ENCODE measurements around the gene ZSCAN23.
"Not testable (repeated sequence)": the region's sequence is repeated elsewhere in the genome, so short reads cannot be mapped to it uniquely, and the experiment has no call there.

The ZSCAN23 gene

GRCh38 chr6:28474441-28475219, 31.3 kb upstream of the ZSCAN23 start:
- H3K36me3 ChIP-seq (ENCODE audit: control insufficient read depth, insufficient read depth, low read length): no peaks in the 10 kb centered on the region
- peaks cover 5% of the 10 kb centered on the region; the same call in 1 of the 2 replicates for H3K27me3 ChIP-seq (ENCODE audit: control insufficient read depth, insufficient read depth, low read length)
- peak overlapping the region; percentile 69 for H3K4me3 ChIP-seq (ENCODE audit: low read depth, low read length)
- H3K9me3 ChIP-seq (ENCODE audit: control insufficient read depth, insufficient read depth, low read depth, low read length): peaks cover 3% of the 10 kb centered on the region; the same call in 1 of the 2 replicates
- no peaks in the 10 kb centered on the region for H3K4me1 ChIP-seq (ENCODE audit: control insufficient read depth, insufficient read depth, low read length)
- no peak overlapping the region for H3K27ac ChIP-seq (ENCODE audit: low read depth, low read length)
- peak overlapping the region; percentile 16 for H3K9ac ChIP-seq (ENCODE audit: low read length)

DNA sequence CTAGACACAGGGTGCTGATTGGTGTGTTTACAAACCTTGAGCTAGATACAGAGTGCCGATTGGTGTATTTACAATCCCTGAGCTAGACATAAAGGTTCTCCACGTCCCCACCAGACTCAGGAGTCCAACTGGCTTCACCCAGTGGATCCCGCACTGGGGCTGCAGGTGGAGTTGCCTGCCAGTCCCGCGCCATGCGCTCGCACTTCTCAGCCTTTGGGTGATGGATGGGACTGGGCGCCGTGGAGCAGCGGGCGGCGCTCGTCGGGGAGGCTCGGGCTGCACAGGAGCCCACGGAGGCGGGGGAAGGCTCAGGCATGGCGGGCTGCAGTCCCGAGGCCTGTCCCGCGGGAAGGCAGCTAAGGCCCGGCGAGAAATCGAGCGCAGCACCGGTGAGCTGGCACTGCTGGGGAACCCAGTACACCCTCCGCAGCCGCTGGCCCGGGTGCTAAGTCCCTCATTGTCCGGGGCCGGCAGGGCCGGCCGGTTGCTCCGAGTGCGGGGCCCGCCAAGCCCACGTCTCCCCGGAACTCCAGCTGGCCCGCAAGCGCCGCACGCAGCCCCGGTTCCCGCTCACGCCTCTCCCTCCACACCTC, 26.0 kb upstream of the ZSCAN23 start:
- not testable (repeated sequence) for H3K4me3 ChIP-seq (ENCODE audit: low read depth, low read length); H3K9ac ChIP-seq (ENCODE audit: low read length); H3K9me3 ChIP-seq (ENCODE audit: control insufficient read depth, insufficient read depth, low read depth, low read length); H3K27ac ChIP-seq (ENCODE audit: low read depth, low read length); H3K4me1 ChIP-seq (ENCODE audit: control insufficient read depth, insufficient read depth, low read length); H3K27me3 ChIP-seq (ENCODE audit: control insufficient read depth, insufficient read depth, low read length); H3K36me3 ChIP-seq (ENCODE audit: control insufficient read depth, insufficient read depth, low read length)

GRCh38 chr6:28468056-28468455, 24.8 kb upstream of the ZSCAN23 start:
- H3K9me3 ChIP-seq (ENCODE audit: control insufficient read depth, insufficient read depth, low read depth, low read length): peaks cover 9% of the 10 kb centered on the region
- no peaks in the 10 kb centered on the region for H3K36me3 ChIP-seq (ENCODE audit: control insufficient read depth, insufficient read depth, low read length)
- no peak overlapping the region for H3K9ac ChIP-seq (ENCODE audit: low read length)
- peaks cover 15% of the 10 kb centered on the region for H3K27me3 ChIP-seq (ENCODE audit: control insufficient read depth, insufficient read depth, low read length)
- no peak overlapping the region for H3K4me3 ChIP-seq (ENCODE audit: low read depth, low read length)
- H3K4me1 ChIP-seq (ENCODE audit: control insufficient read depth, insufficient read depth, low read length): no peaks in the 10 kb centered on the region
- H3K27ac ChIP-seq (ENCODE audit: low read depth, low read length): no peak overlapping the region

DNA sequence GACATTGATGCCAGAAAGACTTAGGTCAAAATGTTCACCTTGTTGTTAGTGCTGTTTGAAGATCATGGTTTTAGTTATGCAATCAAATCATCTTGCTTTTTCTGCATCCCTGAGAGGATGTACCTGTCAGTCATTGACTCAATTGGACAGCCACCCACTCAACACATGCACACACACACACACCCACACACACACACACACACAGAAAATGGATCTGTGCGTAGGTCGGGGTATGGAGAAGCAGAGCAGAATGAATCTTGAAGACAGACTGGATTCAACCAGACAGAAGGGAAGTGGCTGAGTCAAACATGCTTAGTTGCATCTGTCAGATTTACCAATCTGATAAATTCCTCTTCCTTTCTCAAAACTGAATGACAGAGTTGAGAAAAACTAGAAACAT, 19.1 kb upstream of the ZSCAN23 start:
- H3K9me3 ChIP-seq (ENCODE audit: control insufficient read depth, insufficient read depth, low read depth, low read length): no peaks in the 10 kb centered on the region
- H3K9ac ChIP-seq (ENCODE audit: low read length): no peak overlapping the region
- no peak overlapping the region for H3K27ac ChIP-seq (ENCODE audit: low read depth, low read length)
- no peaks in the 10 kb centered on the region for H3K4me1 ChIP-seq (ENCODE audit: control insufficient read depth, insufficient read depth, low read length)
- peaks cover 44% of the 10 kb centered on the region for H3K27me3 ChIP-seq (ENCODE audit: control insufficient read depth, insufficient read depth, low read length)
- no peaks in the 10 kb centered on the region for H3K36me3 ChIP-seq (ENCODE audit: control insufficient read depth, insufficient read depth, low read length)
- no peak overlapping the region for H3K4me3 ChIP-seq (ENCODE audit: low read depth, low read length)

- H3K4me3 ChIP-seq (ENCODE audit: low read depth, low read length): no peak overlapping the region
- H3K27ac ChIP-seq (ENCODE audit: low read depth, low read length): no peak overlapping the region
- no peaks in the 10 kb centered on the region for H3K9me3 ChIP-seq (ENCODE audit: control insufficient read depth, insufficient read depth, low read depth, low read length)
- peaks cover 42% of the 10 kb centered on the region for H3K27me3 ChIP-seq (ENCODE audit: control insufficient read depth, insufficient read depth, low read length)
- H3K36me3 ChIP-seq (ENCODE audit: control insufficient read depth, insufficient read depth, low read length): no peaks in the 10 kb centered on the region
- no peak overlapping the region for H3K9ac ChIP-seq (ENCODE audit: low read length)
- no peaks in the 10 kb centered on the region for H3K4me1 ChIP-seq (ENCODE audit: control insufficient read depth, insufficient read depth, low read length)
Observed at GRCh38 chr6:28458568-28458967, 15.3 kb upstream of the ZSCAN23 start.

DNA sequence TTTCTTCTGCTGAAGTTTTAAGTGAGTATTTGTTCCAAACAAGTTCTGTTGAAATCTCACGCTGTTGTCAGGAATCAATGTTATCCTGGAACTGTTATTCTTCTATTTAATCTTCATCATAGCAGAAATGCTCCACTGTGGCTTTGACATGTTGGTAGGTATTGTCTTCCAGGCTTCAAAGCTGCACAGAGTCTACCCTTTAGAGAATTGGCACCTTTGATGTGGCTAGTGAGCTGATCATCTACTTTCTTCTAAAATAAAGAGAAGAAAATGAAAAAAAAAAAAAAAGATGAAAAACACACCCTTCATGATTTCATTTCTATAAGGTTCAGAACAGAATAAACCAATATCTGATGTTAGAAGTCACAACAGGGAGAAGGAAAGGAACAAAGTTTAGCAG, 5.8 kb upstream of the ZSCAN23 start:
- no peak overlapping the region for H3K9ac ChIP-seq (ENCODE audit: low read length)
- H3K4me1 ChIP-seq (ENCODE audit: control insufficient read depth, insufficient read depth, low read length): no peaks in the 10 kb centered on the region
- no peak overlapping the region for H3K4me3 ChIP-seq (ENCODE audit: low read depth, low read length)
- no peaks in the 10 kb centered on the region for H3K36me3 ChIP-seq (ENCODE audit: control insufficient read depth, insufficient read depth, low read length)
- peaks cover 3% of the 10 kb centered on the region; the same call in 1 of the 2 replicates for H3K27me3 ChIP-seq (ENCODE audit: control insufficient read depth, insufficient read depth, low read length)
- H3K27ac ChIP-seq (ENCODE audit: low read depth, low read length): no peak overlapping the region
- H3K9me3 ChIP-seq (ENCODE audit: control insufficient read depth, insufficient read depth, low read depth, low read length): no peaks in the 10 kb centered on the region

GRCh38 chr6:28447512-28447906, 4.2 kb upstream of the ZSCAN23 start:
- not testable (repeated sequence) for H3K9me3 ChIP-seq (ENCODE audit: control insufficient read depth, insufficient read depth, low read depth, low read length); H3K27me3 ChIP-seq (ENCODE audit: control insufficient read depth, insufficient read depth, low read length); H3K27ac ChIP-seq (ENCODE audit: low read depth, low read length); H3K4me1 ChIP-seq (ENCODE audit: control insufficient read depth, insufficient read depth, low read length); H3K36me3 ChIP-seq (ENCODE audit: control insufficient read depth, insufficient read depth, low read length)
- peak overlapping the region; percentile 60 for H3K9ac ChIP-seq (ENCODE audit: low read length)
- H3K4me3 ChIP-seq (ENCODE audit: low read depth, low read length): peak overlapping the region; percentile 82

DNA sequence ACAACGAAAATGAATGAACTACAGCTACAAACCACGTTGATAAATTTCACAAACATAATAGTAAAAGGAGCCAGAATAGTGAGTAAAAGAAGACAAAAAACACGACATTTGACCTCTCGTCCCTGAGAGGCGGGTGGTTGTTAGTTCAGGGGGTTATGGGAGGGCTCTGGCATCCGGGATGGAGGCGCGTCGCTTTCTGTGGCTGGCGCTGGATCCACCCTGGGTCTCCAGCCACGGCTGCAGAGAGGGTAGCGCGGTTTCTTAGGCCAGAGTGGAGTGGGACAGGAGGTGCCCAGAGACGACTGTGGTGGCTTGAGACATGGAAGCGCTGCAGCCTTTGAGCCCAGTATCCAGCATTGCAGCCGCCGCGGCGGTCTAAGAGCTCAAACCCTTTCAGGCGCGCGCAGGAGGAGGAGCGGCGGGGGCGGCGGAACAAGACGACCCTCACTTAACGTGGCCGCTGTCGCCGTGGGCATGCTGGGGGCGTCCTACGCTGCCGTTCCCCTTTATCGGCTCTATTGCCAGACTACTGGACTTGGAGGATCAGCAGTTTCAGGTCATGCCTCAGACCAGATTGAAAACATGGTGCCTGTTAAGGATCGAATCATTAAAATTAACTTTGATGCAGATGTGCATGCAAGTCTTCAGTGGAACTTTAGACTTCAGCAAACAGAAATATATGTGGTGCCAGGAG, 3.7 kb upstream of the ZSCAN23 start:
- Histone ChIP-seq H3K36me3 (ENCODE audit: control insufficient read depth, insufficient read depth, low read length) (no peaks in the 10 kb centered on the region), H3K4me1 (ENCODE audit: control insufficient read depth, insufficient read depth, low read length) (no peaks in the 10 kb centered on the region), H3K4me3 (ENCODE audit: low read depth, low read length) (peak overlapping the region; percentile 82), H3K27me3 (ENCODE audit: control insufficient read depth, insufficient read depth, low read length) (peaks cover 3% of the 10 kb centered on the region; the same call in 1 of the 2 replicates), H3K9me3 (ENCODE audit: control insufficient read depth, insufficient read depth, low read depth, low read length) (no peaks in the 10 kb centered on the region), H3K27ac (ENCODE audit: low read depth, low read length) (0 out of 2 replicates have a peak overlapping the region, but pooled peaks have one; percentile 15), H3K9ac (ENCODE audit: low read length) (peak overlapping the region; percentile 60)

DNA sequence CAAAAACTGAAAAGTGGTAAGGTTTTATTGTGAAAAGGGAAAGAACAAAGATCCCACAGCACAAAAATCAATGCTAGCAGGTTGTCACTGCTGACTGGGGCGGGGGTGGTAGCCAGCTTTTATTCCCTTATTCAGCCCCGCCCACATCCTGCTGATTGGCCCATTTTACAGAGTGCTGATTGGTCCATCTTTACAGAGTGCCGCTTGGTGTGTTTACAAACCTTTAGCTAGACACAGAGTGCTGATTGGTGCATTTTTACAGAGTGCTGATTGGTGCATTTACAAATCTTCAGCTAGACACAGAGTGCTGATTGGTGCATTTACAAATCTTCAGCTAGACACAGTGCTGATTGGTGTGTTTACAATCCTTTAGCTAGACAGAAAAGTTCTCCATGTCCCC, 1.5 kb upstream of the ZSCAN23 start:
- H3K4me3 ChIP-seq (ENCODE audit: low read depth, low read length); H3K36me3 ChIP-seq (ENCODE audit: control insufficient read depth, insufficient read depth, low read length); H3K4me1 ChIP-seq (ENCODE audit: control insufficient read depth, insufficient read depth, low read length); H3K27ac ChIP-seq (ENCODE audit: low read depth, low read length); H3K9me3 ChIP-seq (ENCODE audit: control insufficient read depth, insufficient read depth, low read depth, low read length); H3K9ac ChIP-seq (ENCODE audit: low read length); H3K27me3 ChIP-seq (ENCODE audit: control insufficient read depth, insufficient read depth, low read length): not testable (repeated sequence)

GRCh38 chr6:28442586-28442985, 705 bp downstream of the ZSCAN23 start:
- H3K9me3 ChIP-seq (ENCODE audit: control insufficient read depth, insufficient read depth, low read depth, low read length): no peaks in the 10 kb centered on the region
- peak overlapping the region; percentile 86 for H3K4me3 ChIP-seq (ENCODE audit: low read depth, low read length)
- H3K27ac ChIP-seq (ENCODE audit: low read depth, low read length): peak overlapping the region; percentile 56
- peaks cover 3% of the 10 kb centered on the region; the same call in 1 of the 2 replicates for H3K36me3 ChIP-seq (ENCODE audit: control insufficient read depth, insufficient read depth, low read length)
- H3K9ac ChIP-seq (ENCODE audit: low read length): peak overlapping the region; percentile 79
- no peaks in the 10 kb centered on the region for H3K4me1 ChIP-seq (ENCODE audit: control insufficient read depth, insufficient read depth, low read length)
- no peaks in the 10 kb centered on the region for H3K27me3 ChIP-seq (ENCODE audit: control insufficient read depth, insufficient read depth, low read length)

GRCh38 chr6:28436404-28436803, 6.9 kb downstream of the ZSCAN23 start:
- H3K9ac ChIP-seq (ENCODE audit: low read length): no peak overlapping the region
- H3K36me3 ChIP-seq (ENCODE audit: control insufficient read depth, insufficient read depth, low read length): peaks cover 45% of the 10 kb centered on the region
- H3K4me3 ChIP-seq (ENCODE audit: low read depth, low read length): no peak overlapping the region
- no peaks in the 10 kb centered on the region for H3K27me3 ChIP-seq (ENCODE audit: control insufficient read depth, insufficient read depth, low read length)
- no peak overlapping the region for H3K27ac ChIP-seq (ENCODE audit: low read depth, low read length)
- H3K9me3 ChIP-seq (ENCODE audit: control insufficient read depth, insufficient read depth, low read depth, low read length): no peaks in the 10 kb centered on the region
- no peaks in the 10 kb centered on the region for H3K4me1 ChIP-seq (ENCODE audit: control insufficient read depth, insufficient read depth, low read length)
